ENCODE measurements around the gene CCDC102A.
"Not testable (repeated sequence)": the region's sequence is repeated elsewhere in the genome, so short reads cannot be mapped to it uniquely, and the experiment has no call there.

Gene CCDC102A

DNA sequence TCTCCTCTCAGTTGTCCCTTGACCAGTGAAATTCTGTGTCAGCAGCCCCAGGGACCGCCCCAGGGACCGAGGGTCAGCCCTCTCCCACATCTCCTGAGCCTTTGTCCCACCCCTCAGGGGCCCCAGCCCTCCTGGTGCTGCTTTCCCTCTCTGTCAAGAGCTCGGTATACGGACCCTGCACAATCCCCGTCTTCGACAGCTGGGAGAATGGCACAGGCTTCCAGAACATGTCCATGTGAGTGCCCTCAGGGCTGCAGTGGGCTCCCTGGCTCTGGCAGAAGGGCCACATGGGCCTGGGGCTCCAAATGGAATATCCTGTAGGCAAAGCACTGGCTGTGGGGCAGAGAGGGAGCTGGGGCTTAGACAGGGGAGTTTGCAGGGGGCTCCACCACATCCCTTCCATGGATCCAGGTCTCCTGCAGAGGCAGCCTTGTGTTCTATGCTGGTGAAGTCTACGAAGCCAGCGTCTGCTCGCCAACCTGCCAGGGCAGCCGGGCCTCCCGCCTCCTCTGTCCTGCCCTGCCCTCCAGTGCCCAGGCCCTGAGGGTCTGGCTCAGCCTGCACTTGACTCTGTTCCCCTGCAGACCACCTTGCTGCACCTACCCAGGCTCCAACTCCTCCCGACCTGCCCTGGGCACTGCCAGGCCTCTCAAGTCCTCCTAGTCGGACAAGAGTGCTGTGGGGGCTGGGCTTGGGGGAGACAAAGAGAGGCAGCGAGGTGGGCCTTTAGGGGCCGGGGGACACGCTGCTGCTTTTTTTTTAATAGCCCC is 34.1 kb upstream of the CCDC102A start:
- H3K9me3 Mint-ChIP-seq = peaks cover 12 to 16% of the 10 kb centered on the region in 2 donors
- DNase-seq = no peak
- peaks cover 51 to 76% of the 10 kb centered on the region in 2 donors for H3K36me3 Mint-ChIP-seq
- no peaks in the 10 kb centered on the region for H3K27me3 Mint-ChIP-seq
- H3K4me1 Mint-ChIP-seq = peaks cover 18 to 26% of the 10 kb centered on the region in 2 donors
- ATAC-seq (replicated peaks) = no peak
- H3K27ac Mint-ChIP-seq = no peak overlapping the region
- no peak overlapping the region for H3K4me3 Mint-ChIP-seq

- H3K36me3 Mint-ChIP-seq = peaks cover 57 to 78% of the 10 kb centered on the region in 2 donors
- no peak overlapping the region for H3K27ac Mint-ChIP-seq
- ATAC-seq (replicated peaks) (no peak), DNase-seq (no peak)
- no peak overlapping the region for H3K4me3 Mint-ChIP-seq
- no peaks in the 10 kb centered on the region for H3K27me3 Mint-ChIP-seq
- H3K4me1 Mint-ChIP-seq = peaks cover 14 to 20% of the 10 kb centered on the region in 2 donors
- H3K9me3 Mint-ChIP-seq = peaks cover 12 to 16% of the 10 kb centered on the region in 2 donors
Measured at GRCh38 chr16:57569306-57569946, 33.1 kb upstream of the CCDC102A start.

GRCh38 chr16:57568772-57569171 is 32.4 kb upstream of the CCDC102A start:
- not testable (repeated sequence) for ATAC-seq (replicated peaks); H3K27ac Mint-ChIP-seq; H3K27me3 Mint-ChIP-seq; DNase-seq; H3K4me3 Mint-ChIP-seq
- peaks cover 16 to 17% of the 10 kb centered on the region in 2 donors for H3K4me1 Mint-ChIP-seq
- peaks cover 54 to 75% of the 10 kb centered on the region in 2 donors for H3K36me3 Mint-ChIP-seq
- peaks cover 12 to 16% of the 10 kb centered on the region in 2 donors for H3K9me3 Mint-ChIP-seq

DNA sequence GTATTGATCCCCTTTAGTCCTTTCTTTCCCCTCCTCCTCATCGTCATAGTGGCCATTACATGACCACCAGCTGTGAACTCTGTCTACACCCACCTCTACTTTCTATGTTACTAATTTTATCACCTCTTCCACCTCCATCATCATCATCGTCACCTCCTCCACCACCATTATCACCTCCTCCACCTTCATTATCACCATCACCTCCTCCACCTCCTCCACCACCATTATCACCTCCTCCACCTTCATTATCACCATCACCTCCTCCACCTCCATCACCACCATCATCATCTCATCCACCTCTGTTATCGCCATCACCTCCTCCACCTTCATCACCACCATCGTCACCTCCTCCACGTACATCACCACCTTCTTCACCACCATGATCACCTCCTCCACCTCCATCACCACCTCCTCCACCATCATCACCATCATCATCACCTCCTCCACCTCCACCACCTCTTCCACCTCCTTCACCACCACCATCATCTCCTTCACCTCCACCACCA is 31.9 kb upstream of the CCDC102A start:
- no peaks in the 10 kb centered on the region for H3K27me3 Mint-ChIP-seq
- H3K4me1 Mint-ChIP-seq = peaks cover 12 to 15% of the 10 kb centered on the region in 2 donors
- H3K4me3 Mint-ChIP-seq = no peak overlapping the region
- ATAC-seq (replicated peaks) = no peak
- no peak for DNase-seq
- H3K27ac Mint-ChIP-seq = no peak overlapping the region
- H3K36me3 Mint-ChIP-seq = peaks cover 54 to 77% of the 10 kb centered on the region in 2 donors
- peaks cover 12 to 16% of the 10 kb centered on the region in 2 donors for H3K9me3 Mint-ChIP-seq

- Mint-ChIP-seq H3K36me3 (peaks cover 54 to 74% of the 10 kb centered on the region in 2 donors), H3K4me3 (no peak overlapping the region), H3K27ac (no peak overlapping the region), H3K9me3 (peaks cover 12 to 16% of the 10 kb centered on the region in 2 donors), H3K4me1 (peaks cover 7 to 9% of the 10 kb centered on the region in 2 donors), H3K27me3 (no peaks in the 10 kb centered on the region)
- no peak for ATAC-seq (replicated peaks)
- DNase-seq = no peak
Measured at GRCh38 chr16:57567691-57568090, 31.3 kb upstream of the CCDC102A start.

DNA sequence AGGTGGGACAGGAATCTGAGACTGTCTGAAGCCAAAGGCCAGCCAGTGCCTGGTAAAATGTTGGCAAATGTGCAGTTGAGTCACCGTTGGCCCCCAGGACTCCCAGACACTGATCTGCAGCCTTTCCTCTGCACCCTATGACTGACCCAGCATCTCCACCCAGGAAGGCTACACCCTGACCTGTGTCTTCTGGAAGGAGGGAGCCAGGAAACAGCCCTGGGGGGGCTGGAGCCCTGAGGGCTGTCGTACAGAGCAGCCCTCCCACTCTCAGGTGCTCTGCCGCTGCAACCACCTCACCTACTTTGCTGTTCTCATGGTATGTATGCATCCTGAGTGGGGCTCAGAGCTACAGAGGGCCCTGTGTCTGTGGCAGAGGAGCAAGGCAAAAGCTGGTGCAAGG is 30.1 kb upstream of the CCDC102A start:
- H3K27me3 Mint-ChIP-seq = no peaks in the 10 kb centered on the region
- no peak for DNase-seq
- peaks cover 12 to 17% of the 10 kb centered on the region in 2 donors for H3K9me3 Mint-ChIP-seq
- H3K4me3 Mint-ChIP-seq = no peak overlapping the region
- H3K4me1 Mint-ChIP-seq = peaks cover 6 to 12% of the 10 kb centered on the region in 2 donors
- no peak for ATAC-seq (replicated peaks)
- H3K27ac Mint-ChIP-seq = no peak overlapping the region
- peaks cover 61 to 83% of the 10 kb centered on the region in 2 donors for H3K36me3 Mint-ChIP-seq

DNA sequence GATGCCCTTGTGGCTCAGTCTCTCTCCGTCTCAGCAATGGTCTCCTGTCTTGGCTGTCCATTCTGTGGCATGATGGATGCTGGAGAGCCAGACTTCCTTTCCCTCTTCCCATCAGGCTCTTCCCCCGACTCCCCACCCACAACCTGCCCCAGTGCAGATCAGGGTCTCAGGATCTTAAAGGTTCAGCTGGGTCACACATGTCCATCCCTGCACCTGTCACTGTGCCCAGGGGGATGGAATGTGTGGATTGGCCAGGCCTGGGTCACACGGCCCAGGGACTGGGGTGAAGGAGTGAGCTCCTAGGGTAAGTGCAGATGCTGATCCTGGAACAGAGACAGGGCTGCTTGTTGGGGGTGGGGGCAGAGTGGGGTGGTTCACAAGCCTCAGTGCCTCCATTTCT is 29.1 kb upstream of the CCDC102A start:
- Mint-ChIP-seq H3K4me3 (no peak overlapping the region), H3K27me3 (no peaks in the 10 kb centered on the region), H3K36me3 (peaks cover 66 to 86% of the 10 kb centered on the region in 2 donors), H3K4me1 (peaks cover 6 to 17% of the 10 kb centered on the region in 2 donors), H3K27ac (no peak overlapping the region), H3K9me3 (peaks cover 16 to 22% of the 10 kb centered on the region in 2 donors)
- ATAC-seq (replicated peaks) (no peak), DNase-seq (no peak)

GRCh38 chr16:57564571-57565270 is 28.4 kb upstream of the CCDC102A start:
- Mint-ChIP-seq H3K9me3 (peaks cover 18 to 26% of the 10 kb centered on the region in 2 donors), H3K4me3 (no peak overlapping the region), H3K4me1 (peaks cover 6 to 16% of the 10 kb centered on the region in 2 donors), H3K27me3 (no peaks in the 10 kb centered on the region), H3K27ac (peak overlapping the region; percentile 5), H3K36me3 (peaks cover 64 to 86% of the 10 kb centered on the region in 2 donors)
- no peak for DNase-seq
- ATAC-seq (replicated peaks) = no peak

DNA sequence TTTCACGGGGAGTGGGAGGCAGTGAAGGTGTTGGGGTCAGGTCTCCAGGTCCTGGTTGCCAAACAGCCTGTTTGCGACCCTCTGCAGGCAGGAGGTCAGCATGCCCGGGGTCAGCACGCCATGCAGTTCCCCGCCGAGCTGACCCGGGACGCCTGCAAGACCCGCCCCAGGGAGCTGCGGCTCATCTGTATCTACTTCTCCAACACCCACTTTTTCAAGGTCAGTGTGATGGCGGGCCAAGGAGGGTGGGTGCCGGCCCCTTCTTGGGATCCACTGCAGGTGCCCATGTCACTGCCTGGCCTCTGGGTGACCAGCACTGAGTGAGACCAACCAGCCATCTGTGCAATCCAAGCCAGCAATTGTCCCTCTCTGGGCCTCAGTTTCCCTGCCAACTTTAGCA is 27.4 kb upstream of the CCDC102A start:
- Mint-ChIP-seq H3K9me3 (peaks cover 11 to 18% of the 10 kb centered on the region in 2 donors), H3K4me3 (no peak overlapping the region), H3K27me3 (no peaks in the 10 kb centered on the region), H3K4me1 (peaks cover 7 to 14% of the 10 kb centered on the region in 2 donors), H3K36me3 (peaks cover 55 to 82% of the 10 kb centered on the region in 2 donors), H3K27ac (no peak overlapping the region)
- ATAC-seq (replicated peaks) (no peak), DNase-seq (no peak)

GRCh38 chr16:57563487-57563750 is 27.0 kb upstream of the CCDC102A start:
- peaks cover 11 to 15% of the 10 kb centered on the region in 2 donors for H3K4me1 Mint-ChIP-seq
- H3K27me3 Mint-ChIP-seq = no peaks in the 10 kb centered on the region
- H3K9me3 Mint-ChIP-seq = peaks cover 10 to 15% of the 10 kb centered on the region in 2 donors
- H3K4me3 Mint-ChIP-seq = no peak overlapping the region
- DNase-seq = no peak
- no peak overlapping the region for H3K27ac Mint-ChIP-seq
- ATAC-seq (replicated peaks) = no peak
- peaks cover 51 to 82% of the 10 kb centered on the region in 2 donors for H3K36me3 Mint-ChIP-seq

DNA sequence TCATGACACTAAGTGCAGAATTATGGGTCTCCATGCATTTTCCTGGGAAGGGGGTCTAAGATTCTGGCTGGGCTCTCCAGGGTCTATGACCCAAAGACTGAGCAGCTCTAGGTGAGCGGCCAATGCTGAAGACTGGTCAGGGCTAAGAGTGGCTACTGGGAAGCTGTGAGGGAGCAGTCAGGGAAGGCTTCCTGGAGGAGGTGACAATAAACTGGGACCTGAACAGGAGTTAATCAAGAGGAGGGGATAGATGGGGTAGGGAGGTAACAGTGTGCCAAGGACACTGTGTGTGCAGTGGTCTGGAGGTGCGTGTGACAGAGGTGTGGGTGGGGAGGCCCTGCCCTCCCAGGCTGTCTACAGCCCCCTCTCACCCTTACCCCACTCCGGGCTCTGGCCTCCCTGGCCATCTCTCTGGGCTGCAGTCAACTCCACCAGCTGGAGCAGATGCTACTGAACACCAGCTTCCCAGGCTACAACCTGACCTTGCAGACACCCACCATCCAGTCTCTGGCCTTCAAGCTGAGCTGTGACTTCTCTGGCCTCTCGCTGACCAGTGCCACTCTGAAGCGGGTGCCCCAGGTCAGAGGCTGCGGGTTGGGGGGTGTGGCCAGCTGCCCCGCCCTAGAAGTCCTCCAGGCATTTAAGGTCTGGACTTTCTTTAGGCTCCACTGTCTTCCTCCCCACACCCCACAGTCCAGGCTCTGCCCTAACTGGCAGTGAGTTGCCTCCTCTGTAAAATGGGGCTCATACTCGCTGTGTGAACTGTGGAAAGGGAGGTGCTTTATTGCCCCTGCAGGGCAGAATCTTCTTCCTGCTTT is 26.5 kb upstream of the CCDC102A start:
- ATAC-seq (replicated peaks) (no peak), DNase-seq (no peak)
- Mint-ChIP-seq H3K9me3 (peaks cover 6 to 11% of the 10 kb centered on the region in 2 donors), H3K27me3 (no peaks in the 10 kb centered on the region), H3K27ac (no peak overlapping the region), H3K4me3 (no peak overlapping the region), H3K36me3 (peaks cover 46 to 79% of the 10 kb centered on the region in 2 donors), H3K4me1 (peaks cover 16 to 18% of the 10 kb centered on the region in 2 donors)

DNA sequence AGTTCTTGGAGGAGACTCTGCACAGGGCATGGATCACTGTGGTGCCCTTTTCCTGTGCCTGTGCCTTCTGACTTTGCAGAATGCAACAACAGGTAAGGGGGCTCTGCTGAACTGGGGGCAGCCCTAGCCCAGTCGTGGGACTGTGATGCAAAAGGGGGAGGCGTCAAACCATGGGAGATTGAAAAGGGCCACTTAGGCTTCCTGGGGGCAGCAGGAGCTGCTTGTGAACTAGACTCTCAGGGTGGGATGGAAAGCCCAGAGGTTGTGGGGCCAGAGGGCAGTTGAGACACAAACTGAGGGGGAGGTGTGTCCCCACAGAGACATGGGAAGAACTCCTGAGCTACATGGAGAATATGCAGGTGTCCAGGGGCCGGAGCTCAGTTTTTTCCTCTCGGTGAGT is 25.7 kb upstream of the CCDC102A start:
- H3K9me3 Mint-ChIP-seq = peaks cover 6 to 11% of the 10 kb centered on the region in 2 donors

GRCh38 chr16:57559072-57559790 is 22.9 kb upstream of the CCDC102A start:
- DNase-seq = no peak
- Mint-ChIP-seq H3K9me3 (peaks cover 9 to 16% of the 10 kb centered on the region in 2 donors), H3K27me3 (no peaks in the 10 kb centered on the region), H3K4me1 (peaks cover 31 to 34% of the 10 kb centered on the region in 2 donors), H3K36me3 (peaks cover 39 to 71% of the 10 kb centered on the region in 2 donors), H3K27ac (no peak overlapping the region), H3K4me3 (no peak overlapping the region)
- ATAC-seq (replicated peaks) = no peak

More for the DNA sequence above, 25.7 kb upstream of the CCDC102A start:
- peaks cover 42 to 79% of the 10 kb centered on the region in 2 donors for H3K36me3 Mint-ChIP-seq
- H3K4me1 Mint-ChIP-seq = peaks cover 24 to 26% of the 10 kb centered on the region in 2 donors
- no peak overlapping the region for H3K4me3 Mint-ChIP-seq
- DNase-seq (no peak), ATAC-seq (replicated peaks) (no peak)
- no peaks in the 10 kb centered on the region for H3K27me3 Mint-ChIP-seq
- H3K27ac Mint-ChIP-seq = no peak overlapping the region

Data from stimulated activated naive B cell treated with anti-CD40 and anti-IgM and Interleukin-4, amounts not matched to agents 10 μg/mL and 1 μg/mL and 100 μg/mL, for 72 hours (primary cell).